B cell (primary cell): ENCODE measurements around the gene HAO1.

Experiments
- EZH2 ChIP-seq: IDR thresholded peaks from 2 replicates; pipeline ENCODE4 v1.6.1; 2012; ENCODE audit warnings: borderline replicate concordance, low read depth, mild to moderate bottlenecking, moderate library complexity, low read length; ENCODE audit not compliant: insufficient read depth, poor library complexity, severe bottlenecking
- TF ChIP-seq, protein P1 (sequence below): fragments of 200-600 bp; IDR thresholded peaks from one replicate; pipeline ENCODE4 v1.8.0; 2022; ENCODE audit warnings: antibody characterized with exemption, mild to moderate bottlenecking

DNA sequence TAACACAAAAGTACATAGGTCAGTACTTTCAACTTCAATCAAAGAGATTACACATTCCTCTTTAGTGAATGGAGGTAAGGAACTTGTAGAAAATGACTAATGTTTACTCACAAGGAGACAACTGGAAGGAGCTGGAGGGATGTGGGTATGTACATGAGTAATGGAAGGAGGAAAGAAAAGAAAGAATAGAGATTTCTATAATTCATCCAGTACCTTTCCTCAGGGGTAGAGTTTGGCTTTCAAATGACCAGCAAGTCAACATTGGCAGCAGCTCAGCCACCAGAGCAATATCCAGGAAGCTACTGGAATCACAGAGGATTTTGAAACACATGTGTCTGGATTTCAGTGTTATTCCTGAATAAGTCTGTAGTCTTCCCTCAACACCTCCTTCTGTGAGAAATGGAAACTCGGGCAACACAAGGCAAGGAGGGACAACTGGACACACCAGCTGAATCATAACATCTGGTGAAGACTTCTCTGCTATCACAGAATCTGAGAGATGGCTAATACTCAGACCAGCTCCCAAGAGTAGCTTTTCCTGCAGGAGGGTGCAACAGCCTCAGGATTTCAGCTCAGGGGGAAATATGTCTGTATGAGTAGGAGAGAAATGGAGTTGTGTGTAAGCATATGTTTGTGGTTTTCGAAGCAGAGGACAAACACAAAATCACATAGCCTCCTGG lies 98.8 kb downstream of the HAO1 start:
- no peak for TF ChIP-seq EZH2
- TF ChIP-seq, protein P1, sequence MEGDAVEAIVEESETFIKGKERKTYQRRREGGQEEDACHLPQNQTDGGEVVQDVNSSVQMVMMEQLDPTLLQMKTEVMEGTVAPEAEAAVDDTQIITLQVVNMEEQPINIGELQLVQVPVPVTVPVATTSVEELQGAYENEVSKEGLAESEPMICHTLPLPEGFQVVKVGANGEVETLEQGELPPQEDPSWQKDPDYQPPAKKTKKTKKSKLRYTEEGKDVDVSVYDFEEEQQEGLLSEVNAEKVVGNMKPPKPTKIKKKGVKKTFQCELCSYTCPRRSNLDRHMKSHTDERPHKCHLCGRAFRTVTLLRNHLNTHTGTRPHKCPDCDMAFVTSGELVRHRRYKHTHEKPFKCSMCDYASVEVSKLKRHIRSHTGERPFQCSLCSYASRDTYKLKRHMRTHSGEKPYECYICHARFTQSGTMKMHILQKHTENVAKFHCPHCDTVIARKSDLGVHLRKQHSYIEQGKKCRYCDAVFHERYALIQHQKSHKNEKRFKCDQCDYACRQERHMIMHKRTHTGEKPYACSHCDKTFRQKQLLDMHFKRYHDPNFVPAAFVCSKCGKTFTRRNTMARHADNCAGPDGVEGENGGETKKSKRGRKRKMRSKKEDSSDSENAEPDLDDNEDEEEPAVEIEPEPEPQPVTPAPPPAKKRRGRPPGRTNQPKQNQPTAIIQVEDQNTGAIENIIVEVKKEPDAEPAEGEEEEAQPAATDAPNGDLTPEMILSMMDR = no peak
